Activated CD4-positive, CD25-positive, alpha-beta regulatory T cell (primary cell): ENCODE data around the gene ZNF10.
A peak's percentile ranks its signal among the peaks of the same experiment; 100 is the strongest.

ENCODE experiments used
- DNase-seq, 4 experiments: peaks; one replicate each; lab custom pipeline; 2025; lab: John Stamatoyannopoulos, UW

The ZNF10 gene

GRCh38 chr12:133130038-133130807 lies at the start of gene ZNF10, which contains the start of gene ZNF891:
Gene ZNF10, plus strand, starts transcription at chr12:133130627. Its CDS starts 13,866 bp downstream, at chr12:133144493.
Gene ZNF891, minus strand, starts transcription at chr12:133130274. Its CDS starts 8,356 bp downstream, at chr12:133121918.
- peak; percentile 90 to 93 (median 92) for DNase-seq

GRCh38 chr12:133081159-133081780 lies 49.2 kb upstream of the ZNF10 start:
- DNase-seq, result no peak

- DNase-seq, result no peak
These were observed 47.1 kb upstream of the ZNF10 start for GRCh38 chr12:133083345-133083744.

GRCh38 chr12:133105620-133106019 lies 24.8 kb upstream of the ZNF10 start:
- no peak for DNase-seq

GRCh38 chr12:133106253-133106652 lies 24.2 kb upstream of the ZNF10 start:
- DNase-seq, result no peak

- DNase-seq, result no peak
These were observed 23.3 kb upstream of the ZNF10 start for GRCh38 chr12:133107121-133107520.

GRCh38 chr12:133108150-133108549 lies 22.3 kb upstream of the ZNF10 start:
- no peak for DNase-seq

GRCh38 chr12:133120385-133121191 lies 9.8 kb upstream of the ZNF10 start:
- DNase-seq, result no peak

GRCh38 chr12:133124674-133125073 lies 5.8 kb upstream of the ZNF10 start:
- DNase-seq, result no peak

- no peak for DNase-seq
These were observed 924 bp upstream of the ZNF10 start for GRCh38 chr12:133129368-133130037.

- peak; percentile 12 to 18 (median 14) for DNase-seq
These were observed 341 bp downstream of the ZNF10 start for GRCh38 chr12:133130808-133131128.

GRCh38 chr12:133135747-133136146 lies 5.3 kb downstream of the ZNF10 start:
- DNase-seq, result no peak

- no peak for DNase-seq
These were observed 15.6 kb downstream of the ZNF10 start for GRCh38 chr12:133145981-133146380.

GRCh38 chr12:133156125-133156690 lies 25.8 kb downstream of the ZNF10 start:
- no peak for DNase-seq

GRCh38 chr12:133165776-133166175 lies 35.3 kb downstream of the ZNF10 start:
- DNase-seq, result no peak

GRCh38 chr12:133172491-133172890 lies 42.1 kb downstream of the ZNF10 start:
- no peak for DNase-seq

- no peak for DNase-seq
These were observed 44.5 kb downstream of the ZNF10 start for GRCh38 chr12:133174901-133175300.

GRCh38 chr12:133180669-133181068 lies 50.2 kb downstream of the ZNF10 start:
- DNase-seq, result no peak

- DNase-seq, result peak; percentile 74 to 89 (median 77)
These were observed 51.0 kb downstream of the ZNF10 start, which contains the start of gene ZNF268 for GRCh38 chr12:133181238-133181959. Gene ZNF268, plus strand, starts transcription at chr12:133181495. Its CDS starts 503 bp downstream, at chr12:133181998.

GRCh38 chr12:133190176-133190575 lies 59.7 kb downstream of the ZNF10 start:
- DNase-seq, result no peak

GRCh38 chr12:133192847-133193246 lies 62.4 kb downstream of the ZNF10 start:
- no peak for DNase-seq
